ENCODE measurements around the gene PKIB.

The PKIB gene

GRCh38 chr6:122730775-122731386 lies 120.7 kb downstream of the PKIB start:
- Histone ChIP-seq H4K20me1 (ENCODE audit: insufficient read depth, low read length) (no peaks in the 10 kb centered on the region), H3K9ac (ENCODE audit: low read length) (no peak overlapping the region), H3K4me1 (ENCODE audit: low read length) (peaks cover 6% of the 10 kb centered on the region), H3K36me3 (replicated peaks; ENCODE audit: low read depth, low read length) (no peaks in the 10 kb centered on the region), H3K27ac (ENCODE audit: low read length) (no peak overlapping the region), H3K4me3 (ENCODE audit: low read length) (no peak overlapping the region), H3K79me2 (ENCODE audit: low read length) (no peaks in the 10 kb centered on the region), H3K4me2 (ENCODE audit: low read length) (no peak overlapping the region), H3K9me3 (ENCODE audit: insufficient read depth, low read length) (no peaks in the 10 kb centered on the region), H2AFZ (ENCODE audit: low read depth, low read length) (no peak overlapping the region), H3K27me3 (ENCODE audit: low read depth, low read length) (no peaks in the 10 kb centered on the region; the same call in 1 of the 2 replicates)
- TF ChIP-seq CTCF (IDR thresholded peaks at IDR 0.05; ENCODE audit: low read depth, low read length): peak; percentile 60
- TF ChIP-seq EZH2phosphoT487 (IDR thresholded peaks at IDR 0.05; ENCODE audit: low read depth): no peak

GRCh38 chr6:122733259-122733658 lies 123.1 kb downstream of the PKIB start:
- H3K9me3 ChIP-seq (ENCODE audit: insufficient read depth, low read length): no peaks in the 10 kb centered on the region
- H3K4me2 ChIP-seq (ENCODE audit: low read length): peak overlapping the region; percentile 41
- H3K27ac ChIP-seq (ENCODE audit: low read length): no peak overlapping the region
- H3K4me3 ChIP-seq (ENCODE audit: low read length): no peak overlapping the region
- peaks cover 6% of the 10 kb centered on the region for H3K4me1 ChIP-seq (ENCODE audit: low read length)
- no peaks in the 10 kb centered on the region for H4K20me1 ChIP-seq (ENCODE audit: insufficient read depth, low read length)
- no peaks in the 10 kb centered on the region for H3K79me2 ChIP-seq (ENCODE audit: low read length)
- no peaks in the 10 kb centered on the region; the same call in 1 of the 2 replicates for H3K27me3 ChIP-seq (ENCODE audit: low read depth, low read length)
- H3K9ac ChIP-seq (ENCODE audit: low read length): no peak overlapping the region
- no peak overlapping the region for H2AFZ ChIP-seq (ENCODE audit: low read depth, low read length)
- no peaks in the 10 kb centered on the region for H3K36me3 ChIP-seq (replicated peaks; ENCODE audit: low read depth, low read length)
- TF ChIP-seq CTCF (IDR thresholded peaks at IDR 0.05; ENCODE audit: low read depth, low read length): no peak

- Histone ChIP-seq H4K20me1 (ENCODE audit: insufficient read depth, low read length) (no peaks in the 10 kb centered on the region), H3K27ac (ENCODE audit: low read length) (no peak overlapping the region), H3K36me3 (replicated peaks; ENCODE audit: low read depth, low read length) (no peaks in the 10 kb centered on the region), H3K4me3 (ENCODE audit: low read length) (no peak overlapping the region), H3K27me3 (ENCODE audit: low read depth, low read length) (no peaks in the 10 kb centered on the region; the same call in 1 of the 2 replicates), H2AFZ (ENCODE audit: low read depth, low read length) (no peak overlapping the region), H3K9me3 (ENCODE audit: insufficient read depth, low read length) (no peaks in the 10 kb centered on the region), H3K79me2 (ENCODE audit: low read length) (no peaks in the 10 kb centered on the region), H3K4me1 (ENCODE audit: low read length) (peaks cover 6% of the 10 kb centered on the region), H3K4me2 (ENCODE audit: low read length) (no peak overlapping the region), H3K9ac (ENCODE audit: low read length) (no peak overlapping the region)
- TF ChIP-seq CTCF (IDR thresholded peaks at IDR 0.05; ENCODE audit: low read depth, low read length) (no peak), EZH2phosphoT487 (IDR thresholded peaks at IDR 0.05; ENCODE audit: low read depth) (no peak)
Measured at GRCh38 chr6:122734529-122735395, 124.6 kb downstream of the PKIB start.

DNA sequence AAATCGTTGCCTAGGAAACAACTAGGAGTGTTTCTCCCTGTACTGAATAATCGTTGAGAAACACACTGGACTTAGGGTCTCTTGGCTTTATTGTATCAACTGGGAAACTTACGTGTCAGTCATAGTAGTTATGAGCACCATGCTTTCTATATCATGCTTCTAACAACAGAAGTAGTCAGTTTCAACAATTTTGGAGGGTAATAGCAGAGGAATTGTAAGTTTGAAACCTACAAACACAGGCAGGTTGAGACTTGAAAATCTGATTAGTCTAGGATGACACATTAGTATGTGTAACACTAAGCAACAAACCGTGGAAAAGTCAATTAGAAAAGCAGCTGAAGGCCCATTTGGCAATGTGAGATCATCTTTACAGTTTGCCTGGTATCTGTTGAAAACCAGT lies 125.4 kb downstream of the PKIB start:
- Histone ChIP-seq H3K4me2 (ENCODE audit: low read length) (no peak overlapping the region), H3K4me1 (ENCODE audit: low read length) (peaks cover 6% of the 10 kb centered on the region), H4K20me1 (ENCODE audit: insufficient read depth, low read length) (no peaks in the 10 kb centered on the region), H3K9me3 (ENCODE audit: insufficient read depth, low read length) (no peaks in the 10 kb centered on the region), H3K9ac (ENCODE audit: low read length) (no peak overlapping the region), H3K27ac (ENCODE audit: low read length) (no peak overlapping the region), H3K36me3 (replicated peaks; ENCODE audit: low read depth, low read length) (no peaks in the 10 kb centered on the region), H2AFZ (ENCODE audit: low read depth, low read length) (no peak overlapping the region), H3K27me3 (ENCODE audit: low read depth, low read length) (no peaks in the 10 kb centered on the region; the same call in 1 of the 2 replicates), H3K4me3 (ENCODE audit: low read length) (no peak overlapping the region), H3K79me2 (ENCODE audit: low read length) (no peaks in the 10 kb centered on the region)
- TF ChIP-seq CTCF (IDR thresholded peaks at IDR 0.05; ENCODE audit: low read depth, low read length) (no peak), EZH2phosphoT487 (IDR thresholded peaks at IDR 0.05; ENCODE audit: low read depth) (no peak)
